HepG2 (cell line): Measurements from ENCODE around the gene POLR1H. TPM values are rescaled to one million over a fixed set of nuclear protein-coding genes. Genes with fewer than 3 reads are reported as not detected.

Experiments
- HMGA1 ChIP-seq: sonication (generic); formaldehyde crosslinking; conservative IDR thresholded peaks from 2 replicates; pipeline ENCODE4 v1.4.0; 2020; ENCODE audit warnings: missing genetic modification reagents
- KDM2A ChIP-seq: sonication (generic); formaldehyde crosslinking; IDR thresholded peaks from 2 replicates; pipeline ENCODE4 v1.4.0; 2020; ENCODE audit warnings: low read depth, missing genetic modification reagents, borderline replicate concordance
- NFYC ChIP-seq: IDR thresholded peaks from 2 replicates; pipeline ENCODE4 v1.6.1; 2016; ENCODE audit warnings: missing genetic modification reagents, missing compliant biosample characterization
- RAD21 ChIP-seq: fragments of 450-650 bp; formaldehyde crosslinking; IDR thresholded peaks from 2 replicates; pipeline ENCODE4 v1.5.0; 2020; ENCODE audit warnings: mild to moderate bottlenecking
- THYN1 ChIP-seq: sonication (generic); formaldehyde crosslinking; IDR thresholded peaks from 2 replicates; pipeline ENCODE4 v1.8.1; 2023; ENCODE audit warnings: low read depth, mild to moderate bottlenecking, moderate library complexity, missing genetic modification reagents, borderline replicate concordance
- ZNF296 ChIP-seq: sonication (generic); formaldehyde crosslinking; conservative IDR thresholded peaks from 2 replicates; pipeline ENCODE4 v1.5.0; 2020; ENCODE audit warnings: mild to moderate bottlenecking, missing genetic modification reagents
- ZNF530 ChIP-seq: sonication (generic); formaldehyde crosslinking; IDR thresholded peaks from 2 replicates; pipeline ENCODE4 v1.5.0; 2020; ENCODE audit warnings: low read depth, mild to moderate bottlenecking, missing genetic modification reagents
- ZSCAN31 ChIP-seq: sonication (generic); formaldehyde crosslinking; IDR thresholded peaks from 2 replicates; pipeline ENCODE4 v1.5.0; 2020; ENCODE audit warnings: low read depth, mild to moderate bottlenecking, missing genetic modification reagents
- polyA plus RNA-seq, 8 experiments: library from polyadenylated mRNA; depleted of rRNA in 3 of 8; stranded (reverse) in 7 of 8; unstranded in 1 of 8; fragments of >200 nt; fragmentation: Illumina TruSeq in 4 of 8; extraction: Trizol in 4 of 8; gene quantifications; 2 replicates each; pipeline versions ENCODE4 v1.2.1 to v1.2.3, GENCODE V29; 2011 to 2016; ENCODE audit warnings: low read depth in 4 of 8, missing spikeins in 1 of 8, mixed read lengths in 1 of 8; ENCODE audit not compliant: insufficient read depth in 1 of 8
- total RNA-seq, 5 experiments: library from RNA; depleted of rRNA; stranded (reverse); fragments of >200 nt; fragmentation: Illumina TruSeq; extraction: Trizol; gene quantifications; 2 replicates each; pipeline ENCODE4 v1.2.3, GENCODE V29; 2016; ENCODE audit warnings: low read depth in 1 of 5
- TF ChIP-seq, protein P1 (sequence below), 2 experiments: fragments of 450-650 bp in 1 of 2; sonication (generic) in 1 of 2; formaldehyde crosslinking in 1 of 2; IDR thresholded peaks; 2 replicates each; pipeline versions ENCODE4 v1.6.1 to v1.8.0; 2016 to 2022; ENCODE audit warnings: antibody characterized with exemption in 1 of 2, mild to moderate bottlenecking in 1 of 2, missing genetic modification reagents in 1 of 2
- TF ChIP-seq, protein P2 (sequence below): sonication (generic); formaldehyde crosslinking; IDR thresholded peaks from 2 replicates; pipeline ENCODE4 v1.5.0; 2020; ENCODE audit warnings: mild to moderate bottlenecking, missing genetic modification reagents
- TF ChIP-seq, protein P3 (sequence below): sonication (generic); formaldehyde crosslinking; IDR thresholded peaks from 2 replicates; pipeline ENCODE4 v1.5.1; 2020; ENCODE audit warnings: mild to moderate bottlenecking, moderate library complexity, missing genetic modification reagents

POLR1H gene
- total and polyA plus RNA-seq, 2 of the 13 experiments (the other 11 are each of a cell fraction or from before 2014, with no cell fraction given) = 61.4 to 79.8 TPM

DNA sequence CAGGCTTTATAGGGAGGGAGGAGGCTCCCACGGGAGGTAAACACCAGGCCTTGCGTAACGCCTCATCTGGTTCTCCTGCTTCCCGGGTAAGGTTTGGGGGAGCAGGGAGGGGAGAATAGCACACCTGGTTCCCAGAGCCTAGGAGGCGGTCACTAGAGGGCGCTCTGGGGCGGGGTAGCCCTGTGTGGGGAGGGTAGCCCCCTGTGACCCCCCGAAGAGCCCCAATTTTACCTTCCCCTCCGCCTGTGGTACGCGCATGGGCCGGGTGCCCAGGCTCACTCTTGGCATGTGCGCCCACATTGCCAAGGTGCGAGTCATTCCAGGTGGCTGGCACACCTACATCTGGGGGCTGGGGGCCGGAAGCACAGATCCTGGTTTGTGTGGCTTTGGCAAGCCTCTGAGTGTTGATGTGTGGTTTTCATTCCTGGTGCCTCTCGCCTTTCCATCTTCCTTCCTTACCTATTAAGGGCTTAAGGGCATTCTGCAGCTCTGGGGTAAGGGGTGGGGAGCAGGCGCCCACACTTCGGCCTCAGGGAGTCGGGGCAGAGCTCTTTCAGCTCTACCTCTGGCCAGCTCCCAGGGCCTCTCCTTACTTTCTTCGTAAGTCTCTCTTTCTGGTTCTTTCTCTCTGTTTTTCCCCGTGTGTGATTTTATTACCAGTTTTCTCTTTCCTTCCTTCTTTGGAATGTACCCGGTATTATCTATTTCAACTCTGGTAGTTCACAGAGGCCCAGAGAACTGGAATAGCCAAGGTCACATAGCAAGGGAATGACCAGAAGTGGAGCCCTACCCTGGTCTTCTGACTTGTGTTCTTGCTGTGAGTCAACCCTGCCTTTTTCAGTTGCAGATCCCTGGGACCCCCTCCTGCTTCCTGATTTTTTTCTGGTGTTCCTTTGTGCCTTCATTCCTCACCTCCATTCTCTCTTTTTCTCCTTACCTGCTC, 15.0 kb downstream of the POLR1H start (continued):
- TF ChIP-seq KDM2A (CRISPR knock-in tag) (0 out of 2 replicates have a peak, but pooled peaks have one; percentile 18), ZSCAN31 (CRISPR knock-in tag) (no peak), RAD21 (peak; percentile 40; the same call in 1 of the 2 replicates), ZNF530 (CRISPR knock-in tag) (no peak), HMGA1 (no peak), THYN1 (CRISPR knock-in tag) (no peak), NFYC (CRISPR knock-in tag) (no peak), ZNF296 (CRISPR knock-in tag) (no peak)
- TF ChIP-seq, protein P1, sequence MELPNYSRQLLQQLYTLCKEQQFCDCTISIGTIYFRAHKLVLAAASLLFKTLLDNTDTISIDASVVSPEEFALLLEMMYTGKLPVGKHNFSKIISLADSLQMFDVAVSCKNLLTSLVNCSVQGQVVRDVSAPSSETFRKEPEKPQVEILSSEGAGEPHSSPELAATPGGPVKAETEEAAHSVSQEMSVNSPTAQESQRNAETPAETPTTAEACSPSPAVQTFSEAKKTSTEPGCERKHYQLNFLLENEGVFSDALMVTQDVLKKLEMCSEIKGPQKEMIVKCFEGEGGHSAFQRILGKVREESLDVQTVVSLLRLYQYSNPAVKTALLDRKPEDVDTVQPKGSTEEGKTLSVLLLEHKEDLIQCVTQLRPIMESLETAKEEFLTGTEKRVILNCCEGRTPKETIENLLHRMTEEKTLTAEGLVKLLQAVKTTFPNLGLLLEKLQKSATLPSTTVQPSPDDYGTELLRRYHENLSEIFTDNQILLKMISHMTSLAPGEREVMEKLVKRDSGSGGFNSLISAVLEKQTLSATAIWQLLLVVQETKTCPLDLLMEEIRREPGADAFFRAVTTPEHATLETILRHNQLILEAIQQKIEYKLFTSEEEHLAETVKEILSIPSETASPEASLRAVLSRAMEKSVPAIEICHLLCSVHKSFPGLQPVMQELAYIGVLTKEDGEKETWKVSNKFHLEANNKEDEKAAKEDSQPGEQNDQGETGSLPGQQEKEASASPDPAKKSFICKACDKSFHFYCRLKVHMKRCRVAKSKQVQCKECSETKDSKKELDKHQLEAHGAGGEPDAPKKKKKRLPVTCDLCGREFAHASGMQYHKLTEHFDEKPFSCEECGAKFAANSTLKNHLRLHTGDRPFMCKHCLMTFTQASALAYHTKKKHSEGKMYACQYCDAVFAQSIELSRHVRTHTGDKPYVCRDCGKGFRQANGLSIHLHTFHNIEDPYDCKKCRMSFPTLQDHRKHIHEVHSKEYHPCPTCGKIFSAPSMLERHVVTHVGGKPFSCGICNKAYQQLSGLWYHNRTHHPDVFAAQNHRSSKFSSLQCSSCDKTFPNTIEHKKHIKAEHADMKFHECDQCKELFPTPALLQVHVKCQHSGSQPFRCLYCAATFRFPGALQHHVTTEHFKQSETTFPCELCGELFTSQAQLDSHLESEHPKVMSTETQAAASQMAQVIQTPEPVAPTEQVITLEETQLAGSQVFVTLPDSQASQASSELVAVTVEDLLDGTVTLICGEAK (IDR thresholded peaks at IDR 0.05) = no peak
- TF ChIP-seq, protein P1 (CRISPR knock-in tag; IDR thresholded peaks at IDR 0.05) = no peak
- TF ChIP-seq, protein P2, sequence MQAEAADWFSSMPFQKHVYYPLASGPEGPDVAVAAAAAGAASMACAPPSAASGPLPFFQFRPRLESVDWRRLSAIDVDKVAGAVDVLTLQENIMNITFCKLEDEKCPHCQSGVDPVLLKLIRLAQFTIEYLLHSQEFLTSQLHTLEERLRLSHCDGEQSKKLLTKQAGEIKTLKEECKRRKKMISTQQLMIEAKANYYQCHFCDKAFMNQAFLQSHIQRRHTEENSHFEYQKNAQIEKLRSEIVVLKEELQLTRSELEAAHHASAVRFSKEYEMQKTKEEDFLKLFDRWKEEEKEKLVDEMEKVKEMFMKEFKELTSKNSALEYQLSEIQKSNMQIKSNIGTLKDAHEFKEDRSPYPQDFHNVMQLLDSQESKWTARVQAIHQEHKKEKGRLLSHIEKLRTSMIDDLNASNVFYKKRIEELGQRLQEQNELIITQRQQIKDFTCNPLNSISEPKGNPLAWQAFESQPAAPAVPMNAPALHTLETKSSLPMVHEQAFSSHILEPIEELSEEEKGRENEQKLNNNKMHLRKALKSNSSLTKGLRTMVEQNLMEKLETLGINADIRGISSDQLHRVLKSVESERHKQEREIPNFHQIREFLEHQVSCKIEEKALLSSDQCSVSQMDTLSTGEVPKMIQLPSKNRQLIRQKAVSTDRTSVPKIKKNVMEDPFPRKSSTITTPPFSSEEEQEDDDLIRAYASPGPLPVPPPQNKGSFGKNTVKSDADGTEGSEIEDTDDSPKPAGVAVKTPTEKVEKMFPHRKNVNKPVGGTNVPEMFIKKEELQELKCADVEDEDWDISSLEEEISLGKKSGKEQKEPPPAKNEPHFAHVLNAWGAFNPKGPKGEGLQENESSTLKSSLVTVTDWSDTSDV (CRISPR knock-in tag) = no peak
- TF ChIP-seq, protein P3, sequence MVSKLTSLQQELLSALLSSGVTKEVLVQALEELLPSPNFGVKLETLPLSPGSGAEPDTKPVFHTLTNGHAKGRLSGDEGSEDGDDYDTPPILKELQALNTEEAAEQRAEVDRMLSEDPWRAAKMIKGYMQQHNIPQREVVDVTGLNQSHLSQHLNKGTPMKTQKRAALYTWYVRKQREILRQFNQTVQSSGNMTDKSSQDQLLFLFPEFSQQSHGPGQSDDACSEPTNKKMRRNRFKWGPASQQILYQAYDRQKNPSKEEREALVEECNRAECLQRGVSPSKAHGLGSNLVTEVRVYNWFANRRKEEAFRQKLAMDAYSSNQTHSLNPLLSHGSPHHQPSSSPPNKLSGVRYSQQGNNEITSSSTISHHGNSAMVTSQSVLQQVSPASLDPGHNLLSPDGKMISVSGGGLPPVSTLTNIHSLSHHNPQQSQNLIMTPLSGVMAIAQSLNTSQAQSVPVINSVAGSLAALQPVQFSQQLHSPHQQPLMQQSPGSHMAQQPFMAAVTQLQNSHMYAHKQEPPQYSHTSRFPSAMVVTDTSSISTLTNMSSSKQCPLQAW = 0 out of 2 replicates have a peak, but pooled peaks have one; percentile 25
